NCI-H1105 (cell line): ENCODE data around the gene ANKRD24.
"Not testable (repeated sequence)": the region's sequence is repeated elsewhere in the genome, so short reads cannot be mapped to it uniquely, and the experiment has no call there.

Experiments used
- DNase-seq: peaks from one replicate; lab custom pipeline; 2025; lab: John Stamatoyannopoulos, UW

Gene ANKRD24

GRCh38 chr19:4267901-4268815 lies 85.7 kb downstream of the ANKRD24 start:
- no peak for DNase-seq

GRCh38 chr19:4268816-4269430 lies 86.4 kb downstream of the ANKRD24 start:
- DNase-seq, result no peak

GRCh38 chr19:4272894-4273293 lies 90.4 kb downstream of the ANKRD24 start:
- no peak for DNase-seq

GRCh38 chr19:4274321-4274686 lies 91.8 kb downstream of the ANKRD24 start:
- DNase-seq, result not testable (repeated sequence)
